ENCODE measurements around the gene PTPRN2. TPM values are rescaled to one million over a fixed set of nuclear protein-coding genes. Genes with fewer than 3 reads are reported as not detected.

PTPRN2 gene
- total RNA-seq, 1 experiment from 2014 or later = 1.2 TPM

- Histone ChIP-seq H3K4me3 (no peak overlapping the region), H3K27ac (no peak overlapping the region), H3K36me3 (no peaks in the 10 kb centered on the region), H3K27me3 (replicated peaks) (no peaks in the 10 kb centered on the region), H3K4me1 (replicated peaks) (no peaks in the 10 kb centered on the region), H3K9me3 (replicated peaks) (peaks cover 14% of the 10 kb centered on the region)
- DNase-seq (ENCODE audit: low read depth in 1 of 2, low spot score in 2 of 2) = no peak
Measured at GRCh38 chr7:157796846-157797245, 790.8 kb downstream of the PTPRN2 start.

- Histone ChIP-seq H3K4me3 (no peak overlapping the region), H3K27ac (no peak overlapping the region), H3K4me1 (replicated peaks) (no peaks in the 10 kb centered on the region), H3K9me3 (replicated peaks) (peaks cover 12% of the 10 kb centered on the region), H3K36me3 (no peaks in the 10 kb centered on the region), H3K27me3 (replicated peaks) (no peaks in the 10 kb centered on the region)
- DNase-seq (ENCODE audit: low read depth in 1 of 2, low spot score in 2 of 2) = no peak
Measured at GRCh38 chr7:157795643-157796042, 792.0 kb downstream of the PTPRN2 start.

GRCh38 chr7:157795199-157795598, 792.4 kb downstream of the PTPRN2 start:
- no peaks in the 10 kb centered on the region for H3K36me3 ChIP-seq
- DNase-seq (ENCODE audit: low read depth in 1 of 2, low spot score in 2 of 2) = no peak
- H3K4me3 ChIP-seq = no peak overlapping the region
- no peaks in the 10 kb centered on the region for H3K27me3 ChIP-seq (replicated peaks)
- H3K4me1 ChIP-seq (replicated peaks) = no peaks in the 10 kb centered on the region
- H3K27ac ChIP-seq = no peak overlapping the region
- H3K9me3 ChIP-seq (replicated peaks) = peaks cover 12% of the 10 kb centered on the region

- H3K36me3 ChIP-seq = no peaks in the 10 kb centered on the region
- H3K27ac ChIP-seq = no peak overlapping the region
- H3K27me3 ChIP-seq (replicated peaks) = no peaks in the 10 kb centered on the region
- H3K9me3 ChIP-seq (replicated peaks) = peaks cover 12% of the 10 kb centered on the region
- DNase-seq (ENCODE audit: low read depth in 1 of 2, low spot score in 2 of 2) = no peak
- no peaks in the 10 kb centered on the region for H3K4me1 ChIP-seq (replicated peaks)
- no peak overlapping the region for H3K4me3 ChIP-seq
Measured at GRCh38 chr7:157794746-157795065, 792.9 kb downstream of the PTPRN2 start.

GRCh38 chr7:157793973-157794745, 793.5 kb downstream of the PTPRN2 start:
- no peaks in the 10 kb centered on the region for H3K36me3 ChIP-seq
- no peaks in the 10 kb centered on the region for H3K4me1 ChIP-seq (replicated peaks)
- H3K27ac ChIP-seq = no peak overlapping the region
- H3K9me3 ChIP-seq (replicated peaks) = peaks cover 14% of the 10 kb centered on the region
- no peak overlapping the region for H3K4me3 ChIP-seq
- DNase-seq (ENCODE audit: low read depth in 1 of 2, low spot score in 2 of 2) = no peak
- no peaks in the 10 kb centered on the region for H3K27me3 ChIP-seq (replicated peaks)

GRCh38 chr7:157793087-157793353, 794.6 kb downstream of the PTPRN2 start:
- Histone ChIP-seq H3K4me3 (no peak overlapping the region), H3K9me3 (replicated peaks) (peaks cover 11% of the 10 kb centered on the region), H3K36me3 (no peaks in the 10 kb centered on the region), H3K27me3 (replicated peaks) (no peaks in the 10 kb centered on the region), H3K4me1 (replicated peaks) (no peaks in the 10 kb centered on the region), H3K27ac (no peak overlapping the region)
- no peak for DNase-seq (ENCODE audit: low read depth in 1 of 2, low spot score in 2 of 2)

GRCh38 chr7:157792241-157793086, 795.2 kb downstream of the PTPRN2 start:
- no peaks in the 10 kb centered on the region for H3K27me3 ChIP-seq (replicated peaks)
- no peak for DNase-seq (ENCODE audit: low read depth in 1 of 2, low spot score in 2 of 2)
- no peak overlapping the region for H3K4me3 ChIP-seq
- H3K36me3 ChIP-seq = no peaks in the 10 kb centered on the region
- no peaks in the 10 kb centered on the region for H3K4me1 ChIP-seq (replicated peaks)
- no peak overlapping the region for H3K27ac ChIP-seq
- H3K9me3 ChIP-seq (replicated peaks) = peaks cover 11% of the 10 kb centered on the region

- H3K9me3 ChIP-seq (replicated peaks) = peaks cover 11% of the 10 kb centered on the region
- H3K27ac ChIP-seq = no peak overlapping the region
- H3K4me3 ChIP-seq = no peak overlapping the region
- H3K27me3 ChIP-seq (replicated peaks) = no peaks in the 10 kb centered on the region
- H3K4me1 ChIP-seq (replicated peaks) = no peaks in the 10 kb centered on the region
- H3K36me3 ChIP-seq = no peaks in the 10 kb centered on the region
- DNase-seq (ENCODE audit: low read depth in 1 of 2, low spot score in 2 of 2) = no peak
Measured at GRCh38 chr7:157791666-157792065, 796.0 kb downstream of the PTPRN2 start.

- Histone ChIP-seq H3K36me3 (no peaks in the 10 kb centered on the region), H3K9me3 (replicated peaks) (peaks cover 8% of the 10 kb centered on the region)
- DNase-seq (ENCODE audit: low read depth in 1 of 2, low spot score in 2 of 2) = no peak
Measured at GRCh38 chr7:157791261-157791660, 796.4 kb downstream of the PTPRN2 start.

GRCh38 chr7:157789942-157790341, 797.7 kb downstream of the PTPRN2 start:
- Histone ChIP-seq H3K36me3 (no peaks in the 10 kb centered on the region), H3K27ac (no peak overlapping the region), H3K4me3 (no peak overlapping the region), H3K4me1 (replicated peaks) (no peaks in the 10 kb centered on the region), H3K9me3 (replicated peaks) (peaks cover 5% of the 10 kb centered on the region), H3K27me3 (replicated peaks) (no peaks in the 10 kb centered on the region)
- DNase-seq (ENCODE audit: low read depth in 1 of 2, low spot score in 2 of 2) = no peak

More at GRCh38 chr7:157791261-157791660, 796.4 kb downstream of the PTPRN2 start:
- H3K27ac ChIP-seq = no peak overlapping the region
- no peaks in the 10 kb centered on the region for H3K27me3 ChIP-seq (replicated peaks)
- no peaks in the 10 kb centered on the region for H3K4me1 ChIP-seq (replicated peaks)
- no peak overlapping the region for H3K4me3 ChIP-seq

- H3K9me3 ChIP-seq (replicated peaks) = peaks cover 5% of the 10 kb centered on the region; the same call in 1 of the 2 replicates
- H3K27me3 ChIP-seq (replicated peaks) = no peaks in the 10 kb centered on the region
- DNase-seq (ENCODE audit: low read depth in 1 of 2, low spot score in 2 of 2) = no peak
Measured at GRCh38 chr7:157789094-157789493, 798.5 kb downstream of the PTPRN2 start.

GRCh38 chr7:157788573-157788972, 799.0 kb downstream of the PTPRN2 start:
- Histone ChIP-seq H3K27me3 (replicated peaks) (no peaks in the 10 kb centered on the region), H3K4me3 (no peak overlapping the region), H3K36me3 (no peaks in the 10 kb centered on the region), H3K27ac (no peak overlapping the region), H3K9me3 (replicated peaks) (peaks cover 5% of the 10 kb centered on the region; the same call in 1 of the 2 replicates), H3K4me1 (replicated peaks) (no peaks in the 10 kb centered on the region)
- DNase-seq (ENCODE audit: low read depth in 1 of 2, low spot score in 2 of 2) = no peak

More at GRCh38 chr7:157789094-157789493, 798.5 kb downstream of the PTPRN2 start:
- no peak overlapping the region for H3K27ac ChIP-seq
- H3K4me3 ChIP-seq = no peak overlapping the region
- no peaks in the 10 kb centered on the region for H3K4me1 ChIP-seq (replicated peaks)
- H3K36me3 ChIP-seq = no peaks in the 10 kb centered on the region

GRCh38 chr7:157787275-157787701, 800.3 kb downstream of the PTPRN2 start:
- no peak overlapping the region for H3K4me3 ChIP-seq
- H3K9me3 ChIP-seq (replicated peaks) = peaks cover 4% of the 10 kb centered on the region
- H3K27me3 ChIP-seq (replicated peaks) = no peaks in the 10 kb centered on the region
- no peak for DNase-seq (ENCODE audit: low read depth in 1 of 2, low spot score in 2 of 2)
- H3K27ac ChIP-seq = no peak overlapping the region
- no peaks in the 10 kb centered on the region for H3K4me1 ChIP-seq (replicated peaks)
- no peaks in the 10 kb centered on the region for H3K36me3 ChIP-seq
